COLO829 (cell line): ENCODE data around the gene AP1B1.

Experiments
- DNase-seq: peaks from one replicate; pipeline ENCODE4 v3.0.0; 2012; ENCODE audit warnings: low spot score

The AP1B1 gene

DNA sequence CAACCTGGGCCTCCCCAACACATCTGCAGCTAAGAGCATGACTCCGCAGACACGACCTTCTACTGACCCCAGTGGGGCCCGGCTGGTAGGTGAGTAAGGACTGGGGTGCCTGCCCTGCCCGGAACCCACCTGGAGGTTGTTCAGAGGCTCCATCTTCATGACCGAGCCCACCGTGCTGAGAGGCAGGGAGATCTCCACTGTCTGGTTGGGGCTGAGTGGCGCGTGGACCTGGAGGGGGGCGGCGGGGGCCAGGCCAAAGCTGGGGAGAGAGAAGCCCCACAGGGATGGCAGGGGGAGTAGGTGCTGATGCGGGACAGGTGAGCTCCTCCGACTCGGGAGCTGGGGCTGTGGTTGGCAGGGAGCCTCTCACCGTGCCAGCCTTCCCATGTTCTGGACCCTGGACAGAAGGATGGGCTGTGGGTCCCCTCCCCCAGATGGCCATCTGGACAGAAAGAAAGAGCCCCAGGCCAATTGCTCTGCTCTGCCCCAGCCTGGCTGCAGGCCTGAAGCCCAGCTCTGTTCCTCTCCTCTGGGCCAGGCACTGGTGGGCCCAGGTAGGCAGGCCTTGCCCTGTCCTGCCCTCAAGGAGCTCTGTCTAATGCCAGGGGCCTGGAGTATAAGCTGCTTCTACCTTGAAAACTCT lies 56.6 kb downstream of the AP1B1 start:
- no peak for DNase-seq

DNA sequence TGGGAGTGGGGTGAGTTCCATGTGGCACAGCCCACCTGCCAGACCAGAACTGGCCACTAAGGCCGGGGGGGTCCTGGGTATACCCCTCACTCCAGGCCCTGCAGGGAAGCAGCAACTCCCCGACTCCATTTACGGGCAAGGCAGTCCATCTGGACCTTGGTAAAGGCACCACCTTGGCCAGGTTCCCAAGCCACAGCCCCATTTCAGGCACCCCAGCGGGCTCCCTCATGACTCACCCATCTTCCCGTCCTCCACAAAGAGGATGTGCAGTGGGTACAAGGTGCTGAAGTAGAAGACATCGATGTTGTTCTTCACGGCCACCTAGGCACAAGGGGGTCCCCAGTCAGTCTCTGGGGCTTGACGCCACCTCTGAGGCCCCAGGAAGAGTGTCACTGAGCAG lies 57.2 kb downstream of the AP1B1 start:
- DNase-seq = no peak

DNA sequence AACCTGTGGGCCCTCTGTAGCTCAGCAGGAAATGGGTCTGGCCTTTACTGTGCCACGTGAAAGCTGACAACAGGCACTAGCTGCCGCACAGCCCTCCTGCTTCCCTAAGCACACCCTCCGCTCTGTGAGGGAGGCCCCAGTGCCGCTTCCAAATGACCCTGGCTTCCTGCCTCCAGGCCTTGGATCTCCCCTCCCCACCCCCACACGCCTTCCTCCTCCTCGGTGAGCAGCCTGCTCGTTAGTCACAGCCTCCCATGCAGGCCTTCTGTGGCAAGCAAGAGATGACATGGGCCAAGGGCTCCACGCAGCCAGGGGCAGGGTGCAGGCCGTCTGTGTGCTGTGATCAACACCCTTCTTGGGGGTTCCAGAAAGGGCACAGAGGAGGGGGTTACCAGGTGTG lies 57.6 kb downstream of the AP1B1 start:
- no peak for DNase-seq

DNA sequence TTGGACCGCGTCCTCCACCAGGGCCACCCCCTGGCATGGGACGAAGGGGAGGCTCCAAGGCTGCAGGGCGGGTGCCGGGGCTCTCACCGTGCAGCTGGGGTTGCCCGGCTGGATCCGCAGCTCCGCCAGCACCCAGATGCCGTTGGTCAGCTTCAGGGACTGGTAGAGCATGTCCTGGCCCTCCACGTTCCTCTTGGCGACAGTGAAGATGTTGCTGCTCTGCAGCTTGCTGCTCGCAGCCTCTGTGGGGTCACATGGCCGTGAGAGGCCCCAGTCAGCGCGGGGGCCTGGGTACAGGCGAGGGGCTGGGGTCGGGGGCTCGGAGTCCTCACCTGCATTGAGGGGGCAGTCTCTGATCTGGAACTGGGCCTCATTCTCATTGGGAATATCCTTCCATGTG lies 58.1 kb downstream of the AP1B1 start:
- no peak for DNase-seq

- DNase-seq = no peak
These were observed 58.8 kb downstream of the AP1B1 start for GRCh38 chr22:29329581-29329980.

DNA sequence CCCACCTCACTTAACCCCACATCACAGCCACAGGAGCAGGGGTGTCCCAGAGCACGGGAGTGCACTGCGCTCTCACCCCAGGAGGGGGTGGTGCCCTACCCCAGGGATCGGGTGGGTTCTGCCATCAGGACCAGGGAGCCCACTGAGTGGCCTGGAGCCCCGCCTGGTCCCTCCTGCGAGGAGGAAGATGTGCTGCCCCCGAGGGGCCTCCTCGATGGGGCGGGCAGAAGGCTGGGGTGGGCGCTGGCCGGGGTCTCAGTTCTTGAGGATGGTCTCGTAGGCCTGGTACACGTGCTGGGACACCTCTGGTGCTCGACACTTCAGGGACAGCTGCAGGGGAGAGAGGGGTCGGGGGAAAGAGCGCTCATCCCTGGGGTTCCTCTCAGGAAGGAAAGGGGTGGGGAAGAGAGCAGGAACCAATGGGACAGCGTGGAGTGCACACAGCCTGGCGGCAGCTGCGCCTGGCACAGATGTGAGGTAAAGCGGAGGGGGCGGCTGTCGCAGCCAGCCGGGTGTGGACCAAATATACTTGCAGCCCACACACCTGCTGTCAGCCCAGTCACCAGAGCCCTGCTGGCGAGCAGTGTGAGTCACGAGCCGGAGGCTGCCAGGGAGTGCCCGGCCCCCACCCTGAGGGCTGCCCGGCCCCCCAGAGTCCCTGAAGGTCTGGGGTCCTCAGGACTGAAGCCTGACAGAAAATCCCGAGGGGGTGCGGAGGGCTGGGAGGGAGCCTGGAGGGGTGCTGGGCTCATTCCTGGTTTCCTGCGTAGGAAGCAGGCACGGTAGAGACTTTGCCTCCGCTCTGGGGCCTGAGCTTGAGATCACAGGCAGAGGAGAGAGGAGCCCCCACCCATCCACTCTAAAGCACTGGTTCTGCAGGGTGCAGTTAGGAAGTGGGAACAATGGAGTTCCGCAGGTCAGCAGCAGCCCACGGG lies 59.5 kb downstream of the AP1B1 start:
- DNase-seq = no peak

GRCh38 chr22:29328055-29328454 lies 60.3 kb downstream of the AP1B1 start:
- no peak for DNase-seq

DNA sequence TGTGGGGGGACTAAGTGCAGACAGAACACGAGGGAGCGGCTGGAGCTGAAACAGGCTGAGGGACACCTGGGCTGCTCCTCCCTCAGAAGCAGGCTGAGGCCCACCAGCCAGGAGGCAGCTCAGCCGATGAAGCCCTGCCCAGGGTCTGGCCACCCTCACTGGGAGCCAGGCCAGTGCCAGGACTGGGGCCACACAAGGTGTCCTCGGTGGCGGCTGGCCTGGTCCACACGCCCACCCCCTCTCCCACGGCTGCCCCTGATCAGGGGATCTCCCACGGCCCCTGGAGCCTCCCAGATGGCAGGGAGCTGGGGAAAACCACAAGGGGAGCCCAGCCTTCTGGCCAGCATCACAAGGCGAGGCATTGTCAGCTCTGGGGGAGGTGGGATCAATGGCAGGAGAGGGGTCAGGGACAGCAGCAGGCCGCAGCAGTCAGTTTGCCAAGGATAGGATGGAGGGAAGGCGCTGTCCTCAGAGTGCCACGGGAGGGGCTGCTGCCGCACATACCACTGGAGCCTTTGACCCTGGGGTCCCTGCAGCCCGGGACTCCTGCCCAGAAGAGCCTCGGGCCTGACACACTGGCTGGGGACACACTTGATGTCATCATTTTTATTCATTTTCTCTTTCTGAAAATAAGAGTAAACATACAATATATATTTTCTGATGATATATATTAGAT lies 61.1 kb downstream of the AP1B1 start:
- no peak for DNase-seq

DNA sequence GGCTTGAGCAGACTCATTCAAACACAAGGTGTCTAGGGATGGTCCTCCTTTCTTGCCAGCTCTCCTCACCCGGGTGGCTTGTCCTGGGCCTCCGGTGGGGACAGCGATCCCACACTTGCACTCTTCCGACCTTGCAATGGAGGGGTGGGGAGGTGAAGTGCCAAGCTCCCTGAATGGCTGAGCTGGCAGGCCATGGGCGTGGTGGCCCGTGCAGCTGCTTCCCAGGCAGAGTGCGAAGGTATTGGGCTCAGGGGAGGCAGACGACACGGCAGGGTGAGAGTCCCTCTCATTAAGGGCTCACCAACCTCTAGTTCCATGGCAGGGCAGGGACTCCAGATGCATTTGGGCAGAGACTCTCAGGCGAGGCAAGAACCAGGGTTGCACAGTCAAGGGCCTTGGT lies 61.9 kb downstream of the AP1B1 start:
- DNase-seq = no peak

DNA sequence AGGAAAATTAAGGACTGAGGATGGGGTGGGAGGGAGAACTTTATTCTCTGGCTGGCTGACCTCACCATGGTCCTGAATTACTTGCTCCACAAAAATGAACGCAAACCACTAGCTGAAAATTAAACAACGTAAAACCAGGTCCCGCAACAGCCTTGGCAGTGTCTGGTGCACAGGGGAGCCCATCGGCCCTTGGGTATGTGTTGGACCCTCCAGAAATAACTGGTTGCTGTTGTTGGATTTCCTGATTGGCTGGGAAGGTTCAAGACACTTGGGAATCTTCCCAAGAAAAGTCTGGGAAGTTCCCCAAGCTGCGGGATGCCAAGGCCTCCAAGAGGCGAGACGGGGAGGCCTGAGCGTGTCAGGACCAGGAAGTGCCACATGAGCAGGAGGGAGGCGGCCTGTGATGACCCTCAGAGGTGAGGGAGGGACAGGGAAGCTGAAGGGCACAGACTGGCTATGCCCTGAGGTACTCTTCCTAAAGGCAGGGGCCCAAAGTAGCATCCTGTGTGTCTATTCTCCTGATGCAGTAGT lies 62.5 kb downstream of the AP1B1 start:
- no peak for DNase-seq

GRCh38 chr22:29325356-29325755 lies 63.0 kb downstream of the AP1B1 start:
- DNase-seq = no peak

GRCh38 chr22:29323641-29324040 lies 64.7 kb downstream of the AP1B1 start:
- DNase-seq = no peak

DNA sequence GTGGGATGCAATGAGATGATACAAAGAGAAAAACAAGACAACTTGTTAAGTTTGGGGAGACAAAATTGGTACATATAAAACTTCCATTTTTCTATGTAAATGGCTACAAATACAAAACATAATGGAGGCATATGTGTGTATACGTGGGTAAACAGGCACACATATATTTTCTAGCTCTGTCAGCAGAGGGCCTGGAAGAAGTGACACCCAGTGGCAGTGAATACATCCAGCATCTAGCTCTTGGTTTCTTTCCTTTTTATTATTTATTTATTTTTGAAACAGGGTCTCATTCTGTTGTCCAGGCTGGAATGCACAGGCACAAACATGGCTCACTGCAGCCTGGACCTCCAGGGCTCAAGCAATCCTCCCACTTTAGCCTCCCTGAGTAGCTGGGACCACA lies 67.8 kb downstream of the AP1B1 start:
- DNase-seq = no peak

DNA sequence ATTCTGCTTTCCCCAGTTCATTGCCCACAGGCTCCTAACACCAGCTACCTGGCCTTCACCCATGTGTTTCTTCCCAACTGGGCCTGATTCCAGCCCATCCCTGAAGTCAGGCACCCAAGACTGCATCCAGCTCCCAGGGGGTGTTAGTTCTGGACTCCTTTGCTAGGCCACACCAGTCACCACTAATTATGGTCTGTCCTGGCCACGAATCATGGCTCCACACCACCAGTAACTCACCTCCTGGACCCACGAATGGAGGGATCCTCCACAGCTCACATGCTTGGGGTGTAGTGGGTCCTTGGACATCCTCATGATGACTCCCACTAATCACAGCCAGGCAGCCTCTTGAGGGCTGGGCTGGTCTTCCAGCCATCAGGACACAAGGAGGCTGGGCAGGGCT lies 69.3 kb downstream of the AP1B1 start:
- DNase-seq = no peak

- no peak for DNase-seq
These were observed 70.4 kb downstream of the AP1B1 start for GRCh38 chr22:29317827-29318454.

GRCh38 chr22:29316141-29316828 lies 72.1 kb downstream of the AP1B1 start:
- no peak for DNase-seq

DNA sequence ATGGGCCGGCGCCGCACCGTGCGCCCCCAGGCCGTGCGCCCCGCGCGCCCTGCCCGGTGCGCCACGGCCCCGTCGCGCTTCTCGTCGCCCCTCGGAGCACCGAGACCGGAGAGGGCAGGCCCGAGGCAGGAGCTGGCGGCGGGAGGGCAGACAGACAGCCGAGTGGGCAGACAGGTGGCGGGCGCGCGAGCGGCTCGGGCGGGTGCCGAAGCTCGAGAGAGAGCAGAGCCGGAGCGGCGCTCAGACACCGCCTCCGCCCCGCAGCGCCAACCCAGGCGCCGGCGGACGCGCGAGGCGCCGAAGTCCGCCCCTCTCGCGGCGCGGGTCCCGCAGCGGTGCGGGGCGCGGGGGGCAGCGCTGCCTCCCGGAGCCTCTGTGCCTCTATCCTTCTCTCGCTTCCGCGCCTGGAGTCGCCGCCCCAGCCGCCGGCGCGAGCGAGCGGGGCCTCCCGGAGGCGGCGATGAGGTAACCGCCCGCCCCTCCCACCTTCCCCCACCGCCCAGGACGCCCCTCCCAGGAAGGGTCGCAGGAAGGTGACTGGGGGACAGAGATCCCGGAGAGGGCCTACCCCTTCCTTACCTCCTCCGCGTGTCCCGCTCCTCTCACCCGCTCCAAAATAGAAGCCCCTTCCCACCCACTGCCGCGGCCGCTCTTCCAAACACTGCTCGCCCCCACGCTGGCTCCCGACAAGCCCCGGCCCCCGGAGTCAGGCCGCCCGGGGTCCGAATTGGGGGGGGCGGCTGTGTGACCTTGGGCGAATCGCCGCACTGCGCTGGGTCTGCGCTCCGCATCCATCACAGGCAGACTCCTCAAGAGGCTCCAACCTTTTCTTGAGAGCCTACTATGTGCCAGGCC lies 72.9 kb downstream of the AP1B1 start, which contains the start of gene RASL10A:
TSS of gene RASL10A (minus strand) at position 412 of the 855 bp plus-strand sequence. CDS start 451 bp downstream, outside the sequence.
- no peak for DNase-seq

DNA sequence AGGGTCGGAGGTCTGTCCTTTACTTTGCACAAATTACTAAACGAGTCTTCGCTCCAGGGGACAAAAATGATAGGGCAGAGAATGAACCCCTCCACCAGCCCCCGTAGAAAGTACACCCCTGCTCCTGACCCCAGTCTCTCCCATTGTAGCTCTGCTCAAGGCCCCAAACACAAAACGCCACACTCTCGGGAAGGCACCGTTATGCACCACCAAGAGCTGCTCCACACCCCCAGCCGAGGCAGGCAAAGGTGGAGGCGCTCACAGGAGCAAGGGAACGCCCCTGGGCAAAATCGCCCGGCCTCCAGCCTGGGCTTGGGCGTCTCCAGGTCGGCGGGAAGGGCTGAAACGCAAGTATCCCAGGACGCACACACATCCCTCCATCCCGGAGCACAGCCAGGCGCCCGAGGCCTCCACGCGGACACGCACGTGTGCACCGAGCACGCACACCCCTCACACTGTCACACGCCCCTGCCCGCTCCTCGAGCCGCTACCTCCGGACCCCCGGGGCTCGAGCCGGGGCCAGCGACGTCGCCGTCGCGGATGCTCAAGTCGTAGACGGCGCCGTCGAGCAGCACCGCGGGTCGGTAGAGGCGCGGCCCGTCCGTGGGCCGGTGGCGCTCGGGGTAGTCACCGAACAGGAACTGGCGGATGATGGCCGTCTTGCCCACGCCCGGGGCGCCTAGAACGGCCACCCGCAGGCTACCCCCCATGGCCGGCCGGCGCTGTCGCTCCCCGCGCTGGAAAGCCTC lies 73.7 kb downstream of the AP1B1 start:
- DNase-seq = no peak

DNA sequence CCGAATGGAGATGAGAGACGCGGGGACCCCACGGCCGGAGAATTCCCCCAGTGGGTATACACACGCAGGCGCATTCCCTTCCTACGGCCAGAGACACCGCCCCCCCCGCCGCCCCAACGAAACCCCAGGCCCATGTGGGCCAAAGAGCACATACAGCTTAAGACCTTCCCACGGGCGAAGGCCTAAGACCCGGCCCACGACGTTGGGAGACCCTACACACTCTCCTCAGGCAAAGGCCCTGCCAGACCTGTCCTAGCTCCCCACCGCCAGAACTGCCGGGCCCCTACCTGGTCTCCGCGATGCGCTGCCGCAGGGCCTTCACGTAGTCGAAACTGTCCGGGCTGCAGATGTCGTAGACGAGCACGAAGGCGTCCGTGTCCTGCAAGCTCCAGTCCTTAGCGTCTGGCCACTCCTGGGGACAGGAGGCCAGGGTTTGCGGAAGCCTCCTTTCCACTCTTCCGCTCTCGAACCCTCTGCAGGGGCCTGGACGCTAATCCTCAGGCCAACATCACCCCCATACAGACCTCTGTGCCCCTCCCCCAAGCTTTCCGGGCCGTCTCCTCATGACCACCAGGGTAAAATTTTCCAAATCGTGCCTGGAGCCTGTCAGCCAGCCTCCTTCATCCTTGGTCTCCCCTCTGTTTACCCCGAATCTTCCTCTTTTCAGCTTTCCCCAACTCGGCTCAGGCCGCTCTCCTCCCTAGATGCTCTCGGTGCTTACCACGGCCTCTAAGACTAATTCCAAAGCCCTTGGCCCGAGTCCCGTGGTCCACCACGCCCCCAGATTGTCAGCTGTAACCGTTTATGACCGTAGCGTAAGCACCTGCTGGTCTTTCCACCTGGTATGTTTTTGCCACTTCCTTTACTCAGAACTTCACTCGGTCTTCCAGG lies 74.5 kb downstream of the AP1B1 start:
- DNase-seq = no peak
